ENCODE data around the gene MAP4K1. TPM values are rescaled to one million over a fixed set of nuclear protein-coding genes. Genes with fewer than 3 reads are reported as not detected.
"Not testable (repeated sequence)": the region's sequence is repeated elsewhere in the genome, so short reads cannot be mapped to it uniquely, and the experiment has no call there.

MAP4K1 gene
- total RNA-seq, 2 donors from 2014 or later = 2.0 to 2.9 TPM

DNA sequence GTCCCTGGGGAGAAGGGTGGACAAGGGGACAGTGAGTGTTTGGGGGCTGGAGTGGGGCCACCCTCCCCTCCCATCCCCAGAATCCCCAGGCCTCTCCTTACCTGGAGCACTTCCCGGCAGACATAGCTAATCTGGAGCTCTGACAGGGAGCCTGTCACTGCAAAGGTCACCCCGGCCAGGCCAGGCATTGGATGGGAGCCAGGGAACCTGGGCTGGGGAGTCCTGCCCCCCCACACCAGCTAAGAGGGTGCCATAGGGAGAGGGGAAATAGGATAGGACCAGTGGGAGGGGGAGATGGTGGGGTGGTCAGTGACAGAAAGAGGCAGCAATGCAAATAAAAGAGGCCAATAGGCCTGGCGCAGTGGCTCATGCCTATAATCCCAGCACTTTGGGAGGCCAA, 3.5 kb downstream of the MAP4K1 start:
- intact Hi-C loops (cut with DNase I) = loop anchor here (10.0 kb wide), 1 partner anchor 219 kb away; no protein-coding TSS in a partner anchor
- 45 to 100% methylated on average over 1 to 3 of the region's 3 CpGs for WGBS, 2 donors
- TF ChIP-seq, protein P1, sequence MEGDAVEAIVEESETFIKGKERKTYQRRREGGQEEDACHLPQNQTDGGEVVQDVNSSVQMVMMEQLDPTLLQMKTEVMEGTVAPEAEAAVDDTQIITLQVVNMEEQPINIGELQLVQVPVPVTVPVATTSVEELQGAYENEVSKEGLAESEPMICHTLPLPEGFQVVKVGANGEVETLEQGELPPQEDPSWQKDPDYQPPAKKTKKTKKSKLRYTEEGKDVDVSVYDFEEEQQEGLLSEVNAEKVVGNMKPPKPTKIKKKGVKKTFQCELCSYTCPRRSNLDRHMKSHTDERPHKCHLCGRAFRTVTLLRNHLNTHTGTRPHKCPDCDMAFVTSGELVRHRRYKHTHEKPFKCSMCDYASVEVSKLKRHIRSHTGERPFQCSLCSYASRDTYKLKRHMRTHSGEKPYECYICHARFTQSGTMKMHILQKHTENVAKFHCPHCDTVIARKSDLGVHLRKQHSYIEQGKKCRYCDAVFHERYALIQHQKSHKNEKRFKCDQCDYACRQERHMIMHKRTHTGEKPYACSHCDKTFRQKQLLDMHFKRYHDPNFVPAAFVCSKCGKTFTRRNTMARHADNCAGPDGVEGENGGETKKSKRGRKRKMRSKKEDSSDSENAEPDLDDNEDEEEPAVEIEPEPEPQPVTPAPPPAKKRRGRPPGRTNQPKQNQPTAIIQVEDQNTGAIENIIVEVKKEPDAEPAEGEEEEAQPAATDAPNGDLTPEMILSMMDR (IDR thresholded peaks at IDR 0.05) = no peak
- TF ChIP-seq POLR2A (IDR thresholded peaks at IDR 0.05) = no peak
- H3K4me1 ChIP-seq = peaks cover 7% of the 10 kb centered on the region
- ATAC-seq = no peak
- H3K27me3 ChIP-seq = no peaks in the 10 kb centered on the region
- DNase-seq = no peak
- H3K27ac ChIP-seq = no peak overlapping the region
- no peaks in the 10 kb centered on the region for H3K36me3 ChIP-seq (replicated peaks in 1 of 2; ENCODE audit: insufficient read depth in 1 of 2, low read depth in 2 of 2)
- H3K9me3 ChIP-seq = no peaks in the 10 kb centered on the region
- no peak overlapping the region for H3K4me3 ChIP-seq

DNA sequence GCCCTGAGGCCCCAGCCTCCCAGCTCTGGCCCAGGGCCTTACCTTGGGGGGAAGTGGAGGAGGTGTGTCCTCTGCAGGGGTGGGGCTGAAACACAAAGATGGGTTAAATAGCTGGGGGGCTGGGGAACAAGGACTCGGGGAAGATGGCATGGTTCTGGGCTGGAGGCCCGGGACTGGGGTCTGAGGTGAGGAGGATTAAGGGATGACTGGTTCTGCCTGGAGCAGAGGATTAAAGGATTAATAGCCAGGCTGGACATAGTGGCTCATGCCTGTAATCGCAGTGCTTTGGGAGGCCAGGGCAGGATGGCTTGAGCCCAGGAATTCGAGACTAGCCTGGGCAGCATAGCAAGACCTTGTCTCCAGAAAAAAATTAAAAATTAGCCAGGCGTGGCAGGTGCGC, 11.6 kb downstream of the MAP4K1 start:
- no peak for TF ChIP-seq POLR2A (IDR thresholded peaks at IDR 0.05)
- TF ChIP-seq, protein P1 (IDR thresholded peaks at IDR 0.05) = no peak
- H3K4me3 ChIP-seq = no peak overlapping the region
- no peaks in the 10 kb centered on the region for H3K36me3 ChIP-seq (replicated peaks in 1 of 2; ENCODE audit: insufficient read depth in 1 of 2, low read depth in 2 of 2)
- no peak for ATAC-seq
- intact Hi-C loops (cut with DNase I) = no loop called here
- no peaks in the 10 kb centered on the region for H3K27me3 ChIP-seq
- H3K27ac ChIP-seq = no peak overlapping the region
- H3K4me1 ChIP-seq = no peaks in the 10 kb centered on the region
- WGBS, 2 donors = 67 to 70% methylated on average over 6 of the region's 6 CpGs
- DNase-seq = no peak
- no peaks in the 10 kb centered on the region for H3K9me3 ChIP-seq

DNA sequence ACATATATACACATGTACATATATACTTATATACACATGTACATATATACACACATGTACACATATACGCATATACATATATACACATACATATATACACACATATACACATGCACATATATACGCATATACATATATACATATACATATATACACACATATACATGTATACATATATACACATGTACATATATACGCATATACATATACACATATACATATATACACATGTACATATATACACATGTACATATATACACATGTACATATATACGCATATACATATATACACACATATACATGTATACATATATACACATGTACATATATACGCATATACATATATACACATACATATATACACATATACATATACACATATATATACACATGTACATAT, 14.9 kb downstream of the MAP4K1 start:
- DNase-seq; H3K4me1 ChIP-seq; intact Hi-C loops (cut with DNase I); H3K9me3 ChIP-seq; H3K27me3 ChIP-seq; ATAC-seq; H3K36me3 ChIP-seq (replicated peaks in 1 of 2; ENCODE audit: insufficient read depth in 1 of 2, low read depth in 2 of 2); H3K4me3 ChIP-seq: not testable (repeated sequence)
- peak overlapping the region in 1 of 4 donors; percentile 30 for H3K27ac ChIP-seq
- WGBS, 2 donors = 90 to 94% methylated on average over 5 of the region's 5 CpGs

DNA sequence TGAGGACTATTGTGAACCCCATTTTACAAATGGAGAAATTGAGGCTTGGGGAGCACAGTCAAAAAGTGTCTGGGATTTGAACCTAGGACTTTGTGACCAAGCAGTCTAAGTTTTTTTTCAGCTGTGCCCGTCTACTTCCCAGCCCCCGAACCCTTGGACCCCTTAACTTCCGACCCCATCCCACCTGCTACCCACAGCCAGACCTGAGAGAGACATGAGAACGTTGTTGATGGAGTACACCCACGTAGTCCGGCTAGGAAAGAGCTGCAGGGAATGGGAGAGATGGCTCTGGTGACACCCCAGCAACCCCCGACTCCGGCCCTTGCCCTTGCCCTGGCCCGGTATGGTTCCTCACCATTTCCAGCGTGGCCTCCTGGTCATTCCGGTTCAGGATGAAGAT, 18.0 kb downstream of the MAP4K1 start:
- Histone ChIP-seq H3K4me3 (no peak overlapping the region), H3K9me3 (no peaks in the 10 kb centered on the region), H3K27ac (no peak overlapping the region), H3K4me1 (peaks cover 7% of the 10 kb centered on the region), H3K36me3 (replicated peaks in 1 of 2; ENCODE audit: insufficient read depth in 1 of 2, low read depth in 2 of 2) (no peaks in the 10 kb centered on the region), H3K27me3 (no peaks in the 10 kb centered on the region)
- DNase-seq = no peak
- no peak for TF ChIP-seq POLR2A (IDR thresholded peaks at IDR 0.05)
- TF ChIP-seq, protein P1 (IDR thresholded peaks at IDR 0.05) = no peak
- no peak for ATAC-seq
- 77 to 82% methylated on average over 10 to 11 of the region's 11 CpGs for WGBS, 2 donors
- intact Hi-C loops (cut with DNase I) = no loop called here

DNA sequence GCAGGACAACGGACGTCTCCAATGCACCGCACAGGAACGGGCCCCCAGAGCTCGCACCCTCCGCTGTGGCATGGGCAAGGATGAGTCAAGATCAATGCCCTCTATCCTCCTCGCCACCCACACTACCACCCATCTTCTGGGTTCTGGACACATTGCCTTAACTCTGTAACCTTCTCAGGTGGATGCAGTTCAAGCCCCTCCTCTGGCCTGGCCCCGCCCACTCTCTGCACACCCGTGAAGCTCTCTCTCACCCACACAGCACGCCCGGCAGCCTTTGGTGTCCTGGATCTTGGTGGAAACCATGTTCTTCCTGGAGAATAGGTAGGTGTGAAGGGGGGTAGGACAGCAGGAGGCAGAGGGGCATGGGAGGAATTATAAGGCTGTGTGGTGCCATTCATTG, 20.7 kb downstream of the MAP4K1 start:
- Histone ChIP-seq H3K27me3 (no peaks in the 10 kb centered on the region), H3K27ac (no peak overlapping the region), H3K9me3 (no peaks in the 10 kb centered on the region), H3K36me3 (replicated peaks in 1 of 2; ENCODE audit: insufficient read depth in 1 of 2, low read depth in 2 of 2) (no peaks in the 10 kb centered on the region), H3K4me1 (peaks cover 7% of the 10 kb centered on the region), H3K4me3 (no peak overlapping the region)
- 80 to 93% methylated on average over 8 to 11 of the region's 11 CpGs for WGBS, 2 donors
- DNase-seq (no peak), ATAC-seq (no peak)
- no peak for TF ChIP-seq POLR2A (IDR thresholded peaks at IDR 0.05)
- TF ChIP-seq, protein P1 (IDR thresholded peaks at IDR 0.05) = no peak
- intact Hi-C loops (cut with DNase I) = no loop called here

Data from body of pancreas (tissue), 4 donors.